Chondrocyte (in vitro differentiated cells): ENCODE data around the gene DNAJC2. TPM values are rescaled to one million over a fixed set of nuclear protein-coding genes. Genes with fewer than 3 reads are reported as not detected.

ENCODE experiments used
- DNase-seq: peaks from one replicate; pipeline ENCODE4 v3.0.0; 2021; ENCODE audit warnings: mixed read lengths, low spot score
- H3K27ac Mint-ChIP-seq: one replicate; pipeline ENCODE4 v1.8.0; 2021; ENCODE audit warnings: mild to moderate bottlenecking, moderate library complexity, mixed read lengths; ENCODE audit not compliant: unreplicated experiment
- H3K27me3 Mint-ChIP-seq: 2 replicates; pipeline ENCODE4 v1.8.0; 2021; ENCODE audit warnings: low read depth, mixed read lengths
- H3K36me3 Mint-ChIP-seq: 2 replicates; pipeline ENCODE4 v1.8.0; 2021; ENCODE audit warnings: low read depth, mixed read lengths
- H3K4me1 Mint-ChIP-seq: 2 replicates; pipeline ENCODE4 v1.8.0; 2021; ENCODE audit warnings: low read depth, mild to moderate bottlenecking, mixed read lengths
- H3K4me3 Mint-ChIP-seq: one replicate; pipeline ENCODE4 v1.8.0; 2021; ENCODE audit warnings: mild to moderate bottlenecking, moderate library complexity, mixed read lengths; ENCODE audit not compliant: unreplicated experiment
- H3K9me3 Mint-ChIP-seq: 2 replicates; pipeline ENCODE4 v1.8.0; 2021; ENCODE audit warnings: low read depth, mixed read lengths
- CTCF ChIP-seq: fragments of 200-600 bp; sonication (generic); IDR thresholded peaks from 2 replicates; pipeline ENCODE4 v1.5.0; 2021; ENCODE audit warnings: antibody characterized with exemption, mild to moderate bottlenecking, moderate library complexity
- total RNA-seq: library from RNA; stranded (reverse); gene quantifications from 3 replicates; pipeline ENCODE4 v1.2.1, GENCODE V29; 2021

Gene DNAJC2
- total RNA-seq, 1 donor from 2014 or later, result 18.3 TPM

DNA sequence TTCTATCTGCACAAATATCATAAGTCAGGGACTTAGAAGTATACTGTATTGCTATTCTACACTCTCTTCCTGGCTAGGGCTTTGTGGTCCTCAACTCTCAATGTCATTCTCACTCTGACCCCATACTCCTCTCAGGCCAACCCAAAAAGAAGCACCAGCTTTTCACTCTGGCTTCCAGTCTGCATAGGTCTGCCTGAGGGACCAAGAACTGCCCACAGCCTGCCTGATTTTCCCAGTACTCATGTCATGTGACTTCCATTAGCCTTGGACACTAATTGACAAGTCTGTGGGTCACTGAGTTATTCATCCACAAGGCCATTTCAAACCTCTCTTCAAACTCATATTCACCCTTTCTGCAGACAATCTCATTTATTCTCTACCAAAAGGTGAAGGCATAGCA is 27.6 kb downstream of the DNAJC2 start:
- no peak for DNase-seq
- Mint-ChIP-seq H3K9me3 (no peaks in the 10 kb centered on the region), H3K27me3 (no peaks in the 10 kb centered on the region), H3K4me1 (no peaks in the 10 kb centered on the region), H3K27ac (peak overlapping the region; percentile 42), H3K36me3 (peaks cover 38% of the 10 kb centered on the region), H3K4me3 (no peak overlapping the region)
- TF ChIP-seq CTCF, result no peak

- Mint-ChIP-seq H3K27ac (no peak overlapping the region), H3K27me3 (no peaks in the 10 kb centered on the region), H3K4me3 (no peak overlapping the region), H3K36me3 (peaks cover 40% of the 10 kb centered on the region), H3K4me1 (no peaks in the 10 kb centered on the region), H3K9me3 (no peaks in the 10 kb centered on the region)
- no peak for TF ChIP-seq CTCF
- no peak for DNase-seq
These were observed 28.1 kb downstream of the DNAJC2 start for GRCh38 chr7:103316380-103316941.

DNA sequence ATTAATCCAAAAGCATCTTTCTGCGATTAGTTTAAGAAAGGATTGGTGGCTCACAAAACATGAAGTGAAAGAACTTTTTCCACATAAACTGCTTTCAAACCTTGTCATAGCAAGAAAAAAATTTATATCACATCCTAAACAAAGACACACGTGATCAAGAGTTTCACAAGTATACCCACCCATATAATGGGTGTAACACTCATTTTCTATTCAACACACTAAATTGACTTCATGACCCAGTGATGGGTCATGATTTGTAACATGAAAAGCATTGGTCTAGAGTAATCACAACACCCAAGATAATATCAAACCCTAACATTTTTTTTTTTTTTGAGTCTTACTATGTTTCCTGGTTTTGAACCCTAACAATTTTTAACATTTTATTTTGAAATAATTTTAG is 29.7 kb downstream of the DNAJC2 start:
- no peak for TF ChIP-seq CTCF
- Mint-ChIP-seq H3K27ac (no peak overlapping the region), H3K36me3 (peaks cover 41% of the 10 kb centered on the region), H3K9me3 (no peaks in the 10 kb centered on the region), H3K4me1 (no peaks in the 10 kb centered on the region), H3K4me3 (no peak overlapping the region), H3K27me3 (no peaks in the 10 kb centered on the region)
- no peak for DNase-seq

DNA sequence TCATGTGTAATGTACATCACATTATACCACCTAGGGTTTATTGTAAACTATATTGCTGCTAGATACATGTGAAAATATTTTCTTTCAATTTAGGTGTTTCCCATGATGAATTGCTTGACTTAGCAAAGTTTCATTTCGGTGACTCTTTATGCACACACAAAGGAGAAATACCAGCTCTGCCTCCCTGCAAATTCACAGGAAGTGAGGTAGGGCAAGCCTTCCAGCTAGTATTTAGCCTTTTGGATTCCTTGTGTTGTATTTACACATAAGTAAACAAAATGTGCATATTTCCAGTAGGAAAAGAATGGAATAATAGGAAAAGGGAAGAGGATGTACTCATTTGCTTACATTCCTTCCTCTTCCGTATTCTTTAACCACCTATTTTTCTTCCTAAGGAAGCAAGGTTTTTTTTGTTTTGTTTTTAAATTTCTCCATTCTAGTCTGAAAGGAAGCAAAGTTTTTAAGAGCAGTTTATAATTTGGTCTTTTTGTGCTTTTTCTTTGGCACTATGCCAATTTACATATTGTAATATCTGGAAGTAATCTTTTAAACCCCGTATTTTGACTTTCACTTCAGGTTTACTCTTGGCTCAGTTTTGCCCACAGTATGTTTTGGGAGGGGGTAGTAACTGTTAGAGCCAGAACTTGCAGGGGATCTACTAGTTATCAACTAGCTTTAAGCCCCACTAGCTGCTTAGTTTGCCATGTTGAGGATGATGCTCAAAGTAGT is 36.9 kb downstream of the DNAJC2 start:
- Mint-ChIP-seq H3K36me3 (peaks cover 27% of the 10 kb centered on the region), H3K9me3 (no peaks in the 10 kb centered on the region), H3K27ac (no peak overlapping the region), H3K4me3 (no peak overlapping the region), H3K4me1 (no peaks in the 10 kb centered on the region), H3K27me3 (no peaks in the 10 kb centered on the region)
- no peak for DNase-seq
- TF ChIP-seq CTCF, result no peak

- peaks cover 25% of the 10 kb centered on the region for H3K4me1 Mint-ChIP-seq
- H3K27me3 Mint-ChIP-seq, result no peaks in the 10 kb centered on the region
- no peak overlapping the region for H3K27ac Mint-ChIP-seq
- H3K4me3 Mint-ChIP-seq, result no peak overlapping the region
- H3K36me3 Mint-ChIP-seq, result peaks cover 30% of the 10 kb centered on the region
- no peaks in the 10 kb centered on the region for H3K9me3 Mint-ChIP-seq
- no peak for DNase-seq
- no peak for TF ChIP-seq CTCF
These were observed 43.1 kb downstream of the DNAJC2 start for GRCh38 chr7:103301441-103301840.
